HL-60 (cell line): Measurements from ENCODE around the gene FEZF2.

Source experiments
- DNase-seq, 2 experiments: peaks; one replicate each; pipeline ENCODE4 v3.0.0-alpha.2; 2010 to 2020; ENCODE audit warnings: low read depth in 1 of 2, low spot score in 1 of 2
- H3K27ac ChIP-seq: fragments of 250-450 bp; sonication (Bioruptor Pico); replicated peaks from 2 replicates; pipeline ENCODE4 v1.5.1; 2020; ENCODE audit warnings: mild to moderate bottlenecking, moderate library complexity
- H3K27me3 ChIP-seq: fragments of 250-450 bp; sonication (Bioruptor Pico); 2 replicates; pipeline ENCODE4 v1.5.1; 2021; ENCODE audit warnings: mild to moderate bottlenecking, moderate library complexity; ENCODE audit not compliant: insufficient read depth, poor library complexity, severe bottlenecking
- H3K4me3 ChIP-seq: replicated peaks from 2 replicates; pipeline ENCODE4 v1.5.1; 2011; ENCODE audit warnings: mild to moderate bottlenecking, control low read depth, low read length; ENCODE audit not compliant: insufficient read depth
- GABPA ChIP-seq: IDR thresholded peaks from 2 replicates; pipeline ENCODE4 v1.6.1; 2012; ENCODE audit warnings: low read depth
- POLR2AphosphoS5 ChIP-seq: IDR thresholded peaks from 2 replicates; pipeline ENCODE4 v1.6.1; 2012; ENCODE audit warnings: low read depth
- SPI1 ChIP-seq: IDR thresholded peaks from 2 replicates; pipeline ENCODE4 v1.6.1; 2012; ENCODE audit warnings: low read depth, mild to moderate bottlenecking, borderline replicate concordance
- TF ChIP-seq, protein P1 (sequence below): IDR thresholded peaks from 2 replicates; pipeline ENCODE4 v1.6.1; 2012; ENCODE audit warnings: low read depth; ENCODE audit not compliant: insufficient replicate concordance
- TF ChIP-seq, protein P2 (sequence below): IDR thresholded peaks from one replicate; pipeline ENCODE4 v1.5.1; 2011; ENCODE audit warnings: low read length, control low read depth, inconsistent platforms; ENCODE audit not compliant: insufficient read depth

Gene FEZF2

DNA sequence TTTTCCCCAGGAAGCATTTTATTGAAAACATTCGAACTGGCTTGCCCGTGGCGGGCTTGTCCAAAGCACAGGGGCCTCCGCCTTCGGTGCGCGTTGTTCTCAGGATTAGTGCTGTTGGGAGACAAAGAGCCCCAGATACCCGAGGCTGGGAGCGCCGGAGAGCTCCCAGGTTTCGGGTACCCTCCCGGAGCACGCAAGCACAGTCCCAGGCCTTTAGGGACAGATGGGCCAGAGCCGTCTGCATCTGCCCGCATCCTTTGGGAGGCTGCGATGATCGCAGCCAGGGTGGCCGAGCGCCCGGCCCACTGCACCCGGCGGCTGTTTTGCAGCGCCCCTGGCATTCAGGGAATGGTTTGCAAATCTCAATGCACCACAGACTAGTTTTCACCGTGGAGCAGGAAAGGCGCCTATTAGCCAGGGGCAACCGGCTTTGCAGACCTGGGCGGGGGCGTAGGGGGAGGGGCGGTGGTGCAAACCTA is 5.0 kb upstream of the FEZF2 start:
- H3K4me3 ChIP-seq = no peak overlapping the region
- no peak overlapping the region for H3K27ac ChIP-seq
- TF ChIP-seq, protein P1, sequence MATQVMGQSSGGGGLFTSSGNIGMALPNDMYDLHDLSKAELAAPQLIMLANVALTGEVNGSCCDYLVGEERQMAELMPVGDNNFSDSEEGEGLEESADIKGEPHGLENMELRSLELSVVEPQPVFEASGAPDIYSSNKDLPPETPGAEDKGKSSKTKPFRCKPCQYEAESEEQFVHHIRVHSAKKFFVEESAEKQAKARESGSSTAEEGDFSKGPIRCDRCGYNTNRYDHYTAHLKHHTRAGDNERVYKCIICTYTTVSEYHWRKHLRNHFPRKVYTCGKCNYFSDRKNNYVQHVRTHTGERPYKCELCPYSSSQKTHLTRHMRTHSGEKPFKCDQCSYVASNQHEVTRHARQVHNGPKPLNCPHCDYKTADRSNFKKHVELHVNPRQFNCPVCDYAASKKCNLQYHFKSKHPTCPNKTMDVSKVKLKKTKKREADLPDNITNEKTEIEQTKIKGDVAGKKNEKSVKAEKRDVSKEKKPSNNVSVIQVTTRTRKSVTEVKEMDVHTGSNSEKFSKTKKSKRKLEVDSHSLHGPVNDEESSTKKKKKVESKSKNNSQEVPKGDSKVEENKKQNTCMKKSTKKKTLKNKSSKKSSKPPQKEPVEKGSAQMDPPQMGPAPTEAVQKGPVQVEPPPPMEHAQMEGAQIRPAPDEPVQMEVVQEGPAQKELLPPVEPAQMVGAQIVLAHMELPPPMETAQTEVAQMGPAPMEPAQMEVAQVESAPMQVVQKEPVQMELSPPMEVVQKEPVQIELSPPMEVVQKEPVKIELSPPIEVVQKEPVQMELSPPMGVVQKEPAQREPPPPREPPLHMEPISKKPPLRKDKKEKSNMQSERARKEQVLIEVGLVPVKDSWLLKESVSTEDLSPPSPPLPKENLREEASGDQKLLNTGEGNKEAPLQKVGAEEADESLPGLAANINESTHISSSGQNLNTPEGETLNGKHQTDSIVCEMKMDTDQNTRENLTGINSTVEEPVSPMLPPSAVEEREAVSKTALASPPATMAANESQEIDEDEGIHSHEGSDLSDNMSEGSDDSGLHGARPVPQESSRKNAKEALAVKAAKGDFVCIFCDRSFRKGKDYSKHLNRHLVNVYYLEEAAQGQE = no peak
- TF ChIP-seq SPI1 (no peak), POLR2AphosphoS5 (no peak), GABPA (no peak)
- TF ChIP-seq, protein P2, sequence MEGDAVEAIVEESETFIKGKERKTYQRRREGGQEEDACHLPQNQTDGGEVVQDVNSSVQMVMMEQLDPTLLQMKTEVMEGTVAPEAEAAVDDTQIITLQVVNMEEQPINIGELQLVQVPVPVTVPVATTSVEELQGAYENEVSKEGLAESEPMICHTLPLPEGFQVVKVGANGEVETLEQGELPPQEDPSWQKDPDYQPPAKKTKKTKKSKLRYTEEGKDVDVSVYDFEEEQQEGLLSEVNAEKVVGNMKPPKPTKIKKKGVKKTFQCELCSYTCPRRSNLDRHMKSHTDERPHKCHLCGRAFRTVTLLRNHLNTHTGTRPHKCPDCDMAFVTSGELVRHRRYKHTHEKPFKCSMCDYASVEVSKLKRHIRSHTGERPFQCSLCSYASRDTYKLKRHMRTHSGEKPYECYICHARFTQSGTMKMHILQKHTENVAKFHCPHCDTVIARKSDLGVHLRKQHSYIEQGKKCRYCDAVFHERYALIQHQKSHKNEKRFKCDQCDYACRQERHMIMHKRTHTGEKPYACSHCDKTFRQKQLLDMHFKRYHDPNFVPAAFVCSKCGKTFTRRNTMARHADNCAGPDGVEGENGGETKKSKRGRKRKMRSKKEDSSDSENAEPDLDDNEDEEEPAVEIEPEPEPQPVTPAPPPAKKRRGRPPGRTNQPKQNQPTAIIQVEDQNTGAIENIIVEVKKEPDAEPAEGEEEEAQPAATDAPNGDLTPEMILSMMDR = no peak
- no peak for DNase-seq
- H3K27me3 ChIP-seq = peaks cover 54% of the 10 kb centered on the region

DNA sequence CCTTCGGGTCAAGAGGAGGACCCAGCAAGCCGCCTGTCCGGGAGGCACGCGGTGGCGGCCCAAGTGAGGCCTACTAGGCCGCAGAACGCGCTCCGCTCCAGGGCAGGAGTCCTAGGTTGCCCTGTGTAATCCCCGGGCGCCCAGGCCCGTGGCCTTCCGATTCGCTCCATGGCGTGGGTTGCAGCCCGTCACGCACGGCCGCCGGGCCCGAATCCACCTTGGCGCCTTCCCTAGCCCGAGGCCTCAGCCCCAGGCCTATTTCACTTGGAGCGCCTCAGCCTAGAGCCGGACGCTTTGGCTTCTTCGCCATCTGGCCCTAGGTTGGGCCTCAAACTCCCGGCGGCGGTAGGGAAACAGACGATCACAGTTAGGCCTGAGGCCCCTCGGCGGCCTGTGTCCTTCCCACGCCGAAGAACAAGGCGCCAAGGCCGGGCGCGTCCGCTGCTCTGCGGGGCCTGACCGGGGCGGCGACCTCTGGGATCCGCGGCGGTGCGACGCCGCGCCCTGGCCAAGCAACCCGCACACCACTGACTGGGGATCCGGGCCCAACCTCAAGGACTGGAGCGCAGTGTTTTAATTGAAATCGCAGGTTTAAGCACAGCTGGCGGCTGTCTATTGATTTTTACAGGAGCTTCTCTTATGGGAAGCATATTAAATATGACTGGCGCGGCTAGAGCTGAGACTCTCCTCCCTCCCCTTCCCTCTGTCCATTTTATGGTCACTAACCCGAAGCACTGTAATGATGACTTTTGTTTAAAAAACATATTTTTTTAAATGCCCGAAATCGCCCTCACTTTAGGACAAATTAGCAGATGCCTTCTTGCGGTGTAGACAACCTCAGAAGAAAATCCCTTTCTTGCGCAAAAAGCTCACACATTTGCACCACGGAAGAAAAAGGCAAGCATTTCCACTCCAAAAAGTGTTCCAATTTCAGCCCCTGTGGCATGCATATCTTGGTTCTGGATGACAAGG is 3.8 kb upstream of the FEZF2 start:
- Histone ChIP-seq H3K4me3 (no peak overlapping the region), H3K27me3 (peaks cover 63% of the 10 kb centered on the region), H3K27ac (no peak overlapping the region)
- no peak for DNase-seq
- no peak for TF ChIP-seq GABPA
- no peak for TF ChIP-seq SPI1
- TF ChIP-seq, protein P1 = no peak
- TF ChIP-seq, protein P2 = no peak
- TF ChIP-seq POLR2AphosphoS5 = no peak

DNA sequence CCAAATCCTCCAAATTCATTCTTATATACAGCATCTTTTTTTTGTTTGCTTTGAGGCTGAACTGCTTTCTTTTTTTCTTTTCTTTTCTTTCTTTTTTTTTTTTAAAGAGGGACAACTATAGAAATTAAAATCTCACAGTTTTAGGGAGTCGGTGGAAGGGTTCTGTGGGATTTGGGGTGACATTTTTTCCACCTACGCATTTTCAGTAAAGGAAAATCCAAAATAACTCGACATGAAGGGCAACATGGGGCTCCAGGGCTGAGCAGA is 3.0 kb upstream of the FEZF2 start:
- no peak overlapping the region for H3K4me3 ChIP-seq
- peaks cover 65% of the 10 kb centered on the region for H3K27me3 ChIP-seq
- H3K27ac ChIP-seq = no peak overlapping the region
- no peak for TF ChIP-seq POLR2AphosphoS5
- no peak for TF ChIP-seq GABPA
- TF ChIP-seq, protein P1 = no peak
- no peak for TF ChIP-seq SPI1
- TF ChIP-seq, protein P2 = no peak
- DNase-seq = no peak
